Panc1 (cell line): Measurements from ENCODE around the gene PTP4A2. TPM values are rescaled to one million over a fixed set of nuclear protein-coding genes. Genes with fewer than 3 reads are reported as not detected.

Source experiments
- ATAC-seq: fragments of 200-7000 bp; cut with Tn5 transposase; 2 replicates; pipeline ENCODE4 v1.9.1; 2020; ENCODE audit warnings: mild to moderate bottlenecking, moderate library complexity
- BruUV-seq: library from RNA; stranded (reverse); fragments of 400-500 nt; replicated peaks from 2 replicates; lab custom pipeline; 2021; lab: Mats Ljungman, UMichigan
- CTCF ChIA-PET: fragments of 300-600 bp; sonication (Branson Sonifier 250); formaldehyde crosslinking; loops from one replicate; lab custom pipeline; 2022; ENCODE audit warnings: antibody characterized with exemption; lab: Charles Lee
- POLR2A ChIA-PET: fragments of 300-600 bp; sonication (Branson Sonifier 250); formaldehyde crosslinking; loops from one replicate; lab custom pipeline; 2022; ENCODE audit warnings: antibody characterized with exemption; lab: Charles Lee
- DNase-seq: peaks from one replicate; pipeline ENCODE4 v3.0.0-alpha.2; 2010; ENCODE audit warnings: low read depth, low spot score
- H3K27ac ChIP-seq: 2 replicates; pipeline ENCODE4 v1.5.1; 2011; ENCODE audit warnings: mild to moderate bottlenecking, low read length, inconsistent platforms
- H3K27me3 ChIP-seq: fragments of 200-500 bp; sonication (Bioruptor generic); 2 replicates; pipeline ENCODE4 v1.6.0; 2014; ENCODE audit warnings: low read length, inconsistent platforms; ENCODE audit not compliant: control insufficient read depth, insufficient read depth
- H3K36me3 ChIP-seq: fragments of 200-500 bp; sonication (Bioruptor generic); 2 replicates; pipeline ENCODE4 v1.5.1; 2014; ENCODE audit warnings: inconsistent platforms, mild to moderate bottlenecking, low read length, moderate library complexity; ENCODE audit not compliant: control insufficient read depth, insufficient read depth
- H3K4me1 ChIP-seq: 2 replicates; pipeline ENCODE4 v1.5.1; 2011; ENCODE audit warnings: inconsistent platforms, mild to moderate bottlenecking, low read length, moderate library complexity; ENCODE audit not compliant: control insufficient read depth, insufficient read depth
- H3K4me3 ChIP-seq, 2 experiments: 2 replicates each; pipeline ENCODE4 v1.5.1; 2011 to 2012; ENCODE audit warnings: low read depth in 2 of 2, low read length in 2 of 2, mild to moderate bottlenecking in 2 of 2, inconsistent platforms in 1 of 2, moderate library complexity in 1 of 2
- H3K9me3 ChIP-seq: fragments of 200-500 bp; sonication (Bioruptor generic); 2 replicates; pipeline ENCODE4 v1.5.1; 2014; ENCODE audit warnings: low read depth, mild to moderate bottlenecking, inconsistent platforms, low read length, moderate library complexity; ENCODE audit not compliant: control insufficient read depth, insufficient read depth
- POLR2AphosphoS5 ChIP-seq: IDR thresholded peaks from 2 replicates; pipeline ENCODE4 v1.6.1; 2012; ENCODE audit warnings: mild to moderate bottlenecking, low read depth, low read length, moderate library complexity
- SIN3A ChIP-seq: IDR thresholded peaks from 2 replicates; pipeline ENCODE4 v1.6.1; 2012; ENCODE audit warnings: low read depth, mild to moderate bottlenecking, low read length, moderate library complexity, borderline replicate concordance; ENCODE audit not compliant: insufficient read depth
- TCF7L2 ChIP-seq: IDR thresholded peaks from 2 replicates; pipeline ENCODE4 v1.6.1; 2011; ENCODE audit warnings: mild to moderate bottlenecking, low read depth, low read length, inconsistent platforms
- in situ Hi-C: cut with HindIII; loops from 2 replicates; pipeline ENCODE4 v1.10.0; 2016; ENCODE audit warnings: low sequenced_read_pairs, low pct_unique_long_range_greater_than_20kb
- intact Hi-C: fragments of 100-400 bp; cut with micrococcal nuclease; formaldehyde crosslinking; loops from one replicate; pipeline ENCODE4 v1.10.0; 2022; ENCODE audit not compliant: unreplicated experiment
- total RNA-seq: library from RNA; stranded (reverse); gene quantifications from one replicate; pipeline ENCODE4 v1.2.1, GENCODE V29; 2021; ENCODE audit not compliant: unreplicated experiment
- TF ChIP-seq, protein P1 (sequence below): fragments of 450-650 bp; IDR thresholded peaks from 2 replicates; pipeline ENCODE4 v1.5.1; 2017; ENCODE audit warnings: mild to moderate bottlenecking
- TF ChIP-seq, protein P2 (sequence below), 2 experiments: IDR thresholded peaks; 2 replicates each; pipeline ENCODE4 v1.6.1; 2011 to 2012; ENCODE audit warnings: low read depth in 2 of 2, control low read depth in 1 of 2, low read length in 1 of 2, mild to moderate bottlenecking in 1 of 2, moderate library complexity in 1 of 2; ENCODE audit not compliant: insufficient read depth in 1 of 2

Gene PTP4A2
- total RNA-seq, 1 experiment from 2014 or later: 559 TPM

DNA sequence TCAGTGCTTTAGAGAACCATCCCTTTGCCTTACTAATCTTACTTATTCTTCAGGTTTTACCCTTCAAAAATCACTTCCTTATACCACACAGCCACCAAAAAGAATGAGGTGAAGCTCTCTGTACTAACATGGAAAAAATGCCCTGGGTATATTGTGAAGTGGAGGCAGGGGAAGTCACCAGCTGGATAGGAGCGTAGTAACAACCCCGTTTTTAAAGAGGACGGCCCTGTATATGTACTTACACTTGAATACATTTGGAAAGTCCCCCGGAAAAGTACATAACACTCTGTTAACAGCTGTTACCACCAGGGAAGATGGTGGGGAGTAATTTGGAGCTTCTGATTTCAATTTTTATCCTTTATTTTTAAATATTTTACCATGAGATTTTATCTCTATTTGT, 47.3 kb upstream of the PTP4A2 start:
- intact Hi-C loops (no loop called here), in situ Hi-C loops (no loop called here)
- ChIA-PET CTCF (no interaction called here), POLR2A (interaction anchor here (0.5 to 1.2 kb wide), 3 partner anchors 13 to 197 kb away, joined by 3 to 18 read pairs (median 11); partner anchors contain the start of gene KHDRBS1)
- no peaks in the 10 kb centered on the region for H3K36me3 ChIP-seq
- TF ChIP-seq SIN3A (no peak), POLR2AphosphoS5 (no peak), TCF7L2 (no peak)
- TF ChIP-seq, protein P1, sequence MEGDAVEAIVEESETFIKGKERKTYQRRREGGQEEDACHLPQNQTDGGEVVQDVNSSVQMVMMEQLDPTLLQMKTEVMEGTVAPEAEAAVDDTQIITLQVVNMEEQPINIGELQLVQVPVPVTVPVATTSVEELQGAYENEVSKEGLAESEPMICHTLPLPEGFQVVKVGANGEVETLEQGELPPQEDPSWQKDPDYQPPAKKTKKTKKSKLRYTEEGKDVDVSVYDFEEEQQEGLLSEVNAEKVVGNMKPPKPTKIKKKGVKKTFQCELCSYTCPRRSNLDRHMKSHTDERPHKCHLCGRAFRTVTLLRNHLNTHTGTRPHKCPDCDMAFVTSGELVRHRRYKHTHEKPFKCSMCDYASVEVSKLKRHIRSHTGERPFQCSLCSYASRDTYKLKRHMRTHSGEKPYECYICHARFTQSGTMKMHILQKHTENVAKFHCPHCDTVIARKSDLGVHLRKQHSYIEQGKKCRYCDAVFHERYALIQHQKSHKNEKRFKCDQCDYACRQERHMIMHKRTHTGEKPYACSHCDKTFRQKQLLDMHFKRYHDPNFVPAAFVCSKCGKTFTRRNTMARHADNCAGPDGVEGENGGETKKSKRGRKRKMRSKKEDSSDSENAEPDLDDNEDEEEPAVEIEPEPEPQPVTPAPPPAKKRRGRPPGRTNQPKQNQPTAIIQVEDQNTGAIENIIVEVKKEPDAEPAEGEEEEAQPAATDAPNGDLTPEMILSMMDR: no peak
- TF ChIP-seq, protein P2, sequence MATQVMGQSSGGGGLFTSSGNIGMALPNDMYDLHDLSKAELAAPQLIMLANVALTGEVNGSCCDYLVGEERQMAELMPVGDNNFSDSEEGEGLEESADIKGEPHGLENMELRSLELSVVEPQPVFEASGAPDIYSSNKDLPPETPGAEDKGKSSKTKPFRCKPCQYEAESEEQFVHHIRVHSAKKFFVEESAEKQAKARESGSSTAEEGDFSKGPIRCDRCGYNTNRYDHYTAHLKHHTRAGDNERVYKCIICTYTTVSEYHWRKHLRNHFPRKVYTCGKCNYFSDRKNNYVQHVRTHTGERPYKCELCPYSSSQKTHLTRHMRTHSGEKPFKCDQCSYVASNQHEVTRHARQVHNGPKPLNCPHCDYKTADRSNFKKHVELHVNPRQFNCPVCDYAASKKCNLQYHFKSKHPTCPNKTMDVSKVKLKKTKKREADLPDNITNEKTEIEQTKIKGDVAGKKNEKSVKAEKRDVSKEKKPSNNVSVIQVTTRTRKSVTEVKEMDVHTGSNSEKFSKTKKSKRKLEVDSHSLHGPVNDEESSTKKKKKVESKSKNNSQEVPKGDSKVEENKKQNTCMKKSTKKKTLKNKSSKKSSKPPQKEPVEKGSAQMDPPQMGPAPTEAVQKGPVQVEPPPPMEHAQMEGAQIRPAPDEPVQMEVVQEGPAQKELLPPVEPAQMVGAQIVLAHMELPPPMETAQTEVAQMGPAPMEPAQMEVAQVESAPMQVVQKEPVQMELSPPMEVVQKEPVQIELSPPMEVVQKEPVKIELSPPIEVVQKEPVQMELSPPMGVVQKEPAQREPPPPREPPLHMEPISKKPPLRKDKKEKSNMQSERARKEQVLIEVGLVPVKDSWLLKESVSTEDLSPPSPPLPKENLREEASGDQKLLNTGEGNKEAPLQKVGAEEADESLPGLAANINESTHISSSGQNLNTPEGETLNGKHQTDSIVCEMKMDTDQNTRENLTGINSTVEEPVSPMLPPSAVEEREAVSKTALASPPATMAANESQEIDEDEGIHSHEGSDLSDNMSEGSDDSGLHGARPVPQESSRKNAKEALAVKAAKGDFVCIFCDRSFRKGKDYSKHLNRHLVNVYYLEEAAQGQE (IDR thresholded peaks at IDR 0.05; ENCODE audit: insufficient read depth in 1 of 2, low read depth in 2 of 2, low read length in 1 of 2): no peak
- no peak overlapping the region for H3K4me3 ChIP-seq
- DNase-seq: no peak
- peaks cover 3% of the 10 kb centered on the region; the same call in 1 of the 2 replicates for H3K4me1 ChIP-seq
- no peaks in the 10 kb centered on the region for H3K27me3 ChIP-seq
- BruUV-seq: no TSS peak
- 0 out of 2 replicates have a peak overlapping the region, but pooled peaks have one; percentile 30 for H3K27ac ChIP-seq
- H3K9me3 ChIP-seq: no peaks in the 10 kb centered on the region
- ATAC-seq: peak; percentile 56; the same call in 1 of the 2 replicates

DNA sequence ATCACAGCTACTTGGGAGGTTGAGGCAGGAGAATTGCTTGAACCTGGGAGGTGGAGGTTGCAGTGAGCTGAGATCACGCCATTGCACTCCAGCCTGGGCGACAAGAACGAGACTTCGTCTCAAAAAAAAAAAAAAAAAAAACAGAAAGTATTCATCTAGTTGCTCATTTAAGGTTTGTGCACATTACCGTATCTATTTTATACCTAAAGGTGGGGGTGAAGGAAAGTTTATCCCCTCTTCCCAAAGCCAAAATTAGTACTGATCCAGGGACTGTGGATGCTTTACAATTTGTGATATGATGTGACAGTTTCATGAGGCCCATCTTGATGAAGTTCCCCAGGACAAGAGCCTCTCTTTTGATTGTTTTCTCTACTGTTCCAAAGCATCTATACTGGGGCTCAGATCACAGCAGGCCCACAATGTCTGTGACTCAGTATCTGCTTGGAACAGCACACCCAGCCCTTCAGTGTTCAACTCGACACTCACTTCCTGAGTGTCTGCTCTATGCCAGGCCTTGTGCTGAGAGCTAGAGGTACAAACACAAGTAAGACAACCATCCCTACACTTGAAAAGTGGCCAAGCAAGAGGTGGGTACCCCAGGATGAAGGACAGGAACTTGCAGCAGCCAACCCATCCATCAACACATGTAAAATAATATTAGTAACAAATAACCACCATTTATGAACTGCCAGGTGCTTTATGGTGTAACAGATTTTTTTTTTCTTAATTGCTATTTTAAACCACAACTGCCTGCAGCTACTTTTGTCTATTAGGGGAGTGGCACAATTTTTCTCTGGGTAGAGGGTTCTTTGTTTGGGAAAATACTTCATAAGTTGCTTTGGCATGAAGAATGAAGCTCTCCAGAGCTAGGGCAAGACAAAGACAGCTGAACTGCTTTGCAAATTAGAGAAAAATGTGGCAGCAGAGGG, 46.5 kb upstream of the PTP4A2 start:
- Histone ChIP-seq H3K36me3 (no peaks in the 10 kb centered on the region), H3K4me3 (no peak overlapping the region), H3K9me3 (no peaks in the 10 kb centered on the region), H3K4me1 (peaks cover 3% of the 10 kb centered on the region; the same call in 1 of the 2 replicates), H3K27me3 (no peaks in the 10 kb centered on the region), H3K27ac (no peak overlapping the region)
- ChIA-PET CTCF (no interaction called here), POLR2A (interaction anchor here (0.5 to 1.2 kb wide), 3 partner anchors 14 to 197 kb away, joined by 3 to 18 read pairs (median 11); partner anchors contain the start of gene KHDRBS1)
- DNase-seq: no peak
- 0 out of 2 replicates have a peak, but pooled peaks have one; percentile 48 for ATAC-seq
- in situ Hi-C loops (no loop called here), intact Hi-C loops (no loop called here)
- TF ChIP-seq POLR2AphosphoS5 (no peak), TCF7L2 (no peak), SIN3A (no peak)
- TF ChIP-seq, protein P1: no peak
- TF ChIP-seq, protein P2 (IDR thresholded peaks at IDR 0.05; ENCODE audit: insufficient read depth in 1 of 2, low read depth in 2 of 2, low read length in 1 of 2): no peak
- BruUV-seq: no TSS peak
